Effector memory CD4-positive, alpha-beta T cell (primary cell): ENCODE data around the gene WDFY1.

ENCODE experiments used
- DNase-seq, 3 donors: peaks; one replicate each; pipeline ENCODE4 v3.0.0-alpha.2; 2020
- H3K27ac ChIP-seq: 2 replicates; pipeline ENCODE4 v1.7.0; 2013; ENCODE audit warnings: mild to moderate bottlenecking, low read length, moderate library complexity; ENCODE audit not compliant: insufficient read depth, poor library complexity, severe bottlenecking
- H3K27me3 ChIP-seq: replicated peaks from 2 replicates; pipeline ENCODE4 v1.7.0; 2013; ENCODE audit warnings: mild to moderate bottlenecking, low read length; ENCODE audit not compliant: insufficient read depth, control insufficient read depth, poor library complexity, severe bottlenecking
- H3K36me3 ChIP-seq: 2 replicates; pipeline ENCODE4 v1.7.0; 2013; ENCODE audit warnings: mild to moderate bottlenecking, low read length, moderate library complexity; ENCODE audit not compliant: control insufficient read depth, insufficient read depth
- H3K4me1 ChIP-seq: 2 replicates; pipeline ENCODE4 v1.7.0; 2013; ENCODE audit warnings: low read length, mild to moderate bottlenecking; ENCODE audit not compliant: control insufficient read depth, insufficient read depth, poor library complexity, severe bottlenecking
- H3K4me3 ChIP-seq: 2 replicates; pipeline ENCODE4 v1.7.0; 2013; ENCODE audit warnings: low read length, low read depth, mild to moderate bottlenecking; ENCODE audit not compliant: insufficient read depth, poor library complexity, severe bottlenecking
- H3K9me3 ChIP-seq: 2 replicates; pipeline ENCODE4 v1.7.0; 2013; ENCODE audit warnings: mild to moderate bottlenecking, low read length, moderate library complexity; ENCODE audit not compliant: control insufficient read depth

The WDFY1 gene

GRCh38 chr2:223918671-223919134 is 26.4 kb downstream of the WDFY1 start:
- Histone ChIP-seq H3K4me3 (no peak overlapping the region), H3K27me3 (no peaks in the 10 kb centered on the region), H3K9me3 (no peaks in the 10 kb centered on the region), H3K36me3 (peaks cover 12% of the 10 kb centered on the region), H3K4me1 (no peaks in the 10 kb centered on the region), H3K27ac (no peak overlapping the region)
- DNase-seq, result no peak

- no peak for DNase-seq
- Histone ChIP-seq H3K36me3 (peaks cover 18% of the 10 kb centered on the region), H3K27me3 (no peaks in the 10 kb centered on the region), H3K9me3 (no peaks in the 10 kb centered on the region), H3K4me3 (no peak overlapping the region), H3K27ac (no peak overlapping the region), H3K4me1 (no peaks in the 10 kb centered on the region)
These were observed 28.8 kb downstream of the WDFY1 start for GRCh38 chr2:223916181-223916920.

GRCh38 chr2:223915071-223915470 is 30.1 kb downstream of the WDFY1 start:
- no peak for DNase-seq
- Histone ChIP-seq H3K27me3 (no peaks in the 10 kb centered on the region), H3K27ac (no peak overlapping the region), H3K4me3 (no peak overlapping the region), H3K36me3 (peaks cover 18% of the 10 kb centered on the region), H3K9me3 (no peaks in the 10 kb centered on the region), H3K4me1 (no peaks in the 10 kb centered on the region)

GRCh38 chr2:223914324-223914723 is 30.8 kb downstream of the WDFY1 start:
- H3K4me1 ChIP-seq, result no peaks in the 10 kb centered on the region
- H3K9me3 ChIP-seq, result no peaks in the 10 kb centered on the region
- DNase-seq, result no peak
- H3K27ac ChIP-seq, result no peak overlapping the region
- no peaks in the 10 kb centered on the region for H3K27me3 ChIP-seq
- no peak overlapping the region for H3K4me3 ChIP-seq
- H3K36me3 ChIP-seq, result peaks cover 18% of the 10 kb centered on the region

- no peaks in the 10 kb centered on the region for H3K4me1 ChIP-seq
- H3K9me3 ChIP-seq, result no peaks in the 10 kb centered on the region
- no peak overlapping the region for H3K4me3 ChIP-seq
- H3K27me3 ChIP-seq, result no peaks in the 10 kb centered on the region
- H3K27ac ChIP-seq, result no peak overlapping the region
- no peak for DNase-seq
- H3K36me3 ChIP-seq, result peaks cover 6% of the 10 kb centered on the region
These were observed 36.0 kb downstream of the WDFY1 start for GRCh38 chr2:223909001-223909741.

- H3K4me3 ChIP-seq, result no peak overlapping the region
- H3K27me3 ChIP-seq, result no peaks in the 10 kb centered on the region
- DNase-seq, result no peak
- no peaks in the 10 kb centered on the region for H3K9me3 ChIP-seq
- H3K27ac ChIP-seq, result no peak overlapping the region
- no peaks in the 10 kb centered on the region for H3K4me1 ChIP-seq
- peaks cover 6% of the 10 kb centered on the region for H3K36me3 ChIP-seq
These were observed 36.7 kb downstream of the WDFY1 start for GRCh38 chr2:223908304-223908998.

GRCh38 chr2:223905996-223906395 is 39.1 kb downstream of the WDFY1 start:
- Histone ChIP-seq H3K27ac (no peak overlapping the region), H3K27me3 (no peaks in the 10 kb centered on the region), H3K36me3 (peaks cover 8% of the 10 kb centered on the region), H3K9me3 (no peaks in the 10 kb centered on the region), H3K4me1 (no peaks in the 10 kb centered on the region), H3K4me3 (no peak overlapping the region)
- no peak for DNase-seq

GRCh38 chr2:223901854-223902253 is 43.3 kb downstream of the WDFY1 start:
- Histone ChIP-seq H3K27me3 (no peaks in the 10 kb centered on the region), H3K9me3 (no peaks in the 10 kb centered on the region), H3K36me3 (peaks cover 28% of the 10 kb centered on the region), H3K27ac (no peak overlapping the region), H3K4me1 (no peaks in the 10 kb centered on the region), H3K4me3 (no peak overlapping the region)
- no peak for DNase-seq

- peaks cover 28% of the 10 kb centered on the region for H3K36me3 ChIP-seq
- no peak overlapping the region for H3K27ac ChIP-seq
- H3K4me3 ChIP-seq, result no peak overlapping the region
- no peak for DNase-seq
- H3K4me1 ChIP-seq, result no peaks in the 10 kb centered on the region
- H3K9me3 ChIP-seq, result no peaks in the 10 kb centered on the region
- H3K27me3 ChIP-seq, result no peaks in the 10 kb centered on the region
These were observed 43.8 kb downstream of the WDFY1 start for GRCh38 chr2:223901311-223901710.

GRCh38 chr2:223900531-223900930 is 44.6 kb downstream of the WDFY1 start:
- H3K27ac ChIP-seq, result no peak overlapping the region
- no peaks in the 10 kb centered on the region for H3K4me1 ChIP-seq
- H3K4me3 ChIP-seq, result no peak overlapping the region
- H3K36me3 ChIP-seq, result peaks cover 28% of the 10 kb centered on the region
- no peak for DNase-seq
- H3K27me3 ChIP-seq, result no peaks in the 10 kb centered on the region
- H3K9me3 ChIP-seq, result no peaks in the 10 kb centered on the region
